HCT116 (cell line): ENCODE data around the gene RHOB.
"Not testable (repeated sequence)": the region's sequence is repeated elsewhere in the genome, so short reads cannot be mapped to it uniquely, and the experiment has no call there.

ENCODE experiments used
- EGR1 ChIP-seq: IDR thresholded peaks from 2 replicates; pipeline ENCODE4 v1.6.1; 2012; ENCODE audit warnings: low read depth
- EZH2 ChIP-seq: fragments of 200-600 bp; sonication (generic); IDR thresholded peaks from 2 replicates; pipeline ENCODE4 v1.6.1; 2017; ENCODE audit warnings: antibody characterized with exemption, mixed run types
- EZH2phosphoT487 ChIP-seq: fragments of 200-600 bp; IDR thresholded peaks from 2 replicates; pipeline ENCODE4 v1.6.1; 2018; ENCODE audit warnings: antibody characterized with exemption, borderline replicate concordance
- POLR2A ChIP-seq: IDR thresholded peaks from 2 replicates; pipeline ENCODE4 v1.7.0; 2011; ENCODE audit warnings: borderline replicate concordance; ENCODE audit not compliant: insufficient read depth, insufficient read length; ENCODE audit errors: extremely low read depth
- POLR2AphosphoS5 ChIP-seq: IDR thresholded peaks from 2 replicates; pipeline ENCODE4 v1.6.1; 2011; ENCODE audit warnings: mild to moderate bottlenecking, low read depth, low read length, moderate library complexity
- RAD21 ChIP-seq: IDR thresholded peaks from 2 replicates; pipeline ENCODE4 v1.6.1; 2012; ENCODE audit warnings: low read depth, mild to moderate bottlenecking
- SIN3A ChIP-seq: IDR thresholded peaks from 2 replicates; pipeline ENCODE4 v1.6.1; 2012; ENCODE audit warnings: low read depth
- TCF7L2 ChIP-seq: IDR thresholded peaks from 2 replicates; pipeline ENCODE4 v1.7.0; 2011; ENCODE audit warnings: borderline replicate concordance, inconsistent platforms; ENCODE audit not compliant: insufficient read depth, insufficient read length; ENCODE audit errors: extremely low read depth
- YY1 ChIP-seq: IDR thresholded peaks from 2 replicates; pipeline ENCODE4 v1.6.1; 2011; ENCODE audit warnings: low read length, low read depth, moderate library complexity, mild to moderate bottlenecking; ENCODE audit not compliant: insufficient replicate concordance; ENCODE audit errors: extremely low read depth
- ZFX ChIP-seq: fragments of 450-650 bp; IDR thresholded peaks from 2 replicates; pipeline ENCODE4 v1.6.1; 2017
- ZNF274 ChIP-seq: fragments of 200-500 bp; sonication (Bioruptor generic); IDR thresholded peaks from 2 replicates; pipeline ENCODE4 v1.6.1; 2014; ENCODE audit warnings: mild to moderate bottlenecking, low read depth, low read length, inconsistent platforms
- TF ChIP-seq, protein P1 (sequence below), 3 experiments: fragments of 200-600 bp in 1 of 3; sonication (generic) in 1 of 3; IDR thresholded peaks in 2 of 3; conservative IDR thresholded peaks in 1 of 3; 2 replicates each; pipeline ENCODE4 v1.5.1; 2012 to 2017; ENCODE audit warnings: low read depth in 2 of 3, low read length in 2 of 3, antibody characterized with exemption in 1 of 3, borderline replicate concordance in 1 of 3, control low read depth in 1 of 3, mild to moderate bottlenecking in 1 of 3, mixed read lengths in 1 of 3, mixed run types in 1 of 3, moderate library complexity in 1 of 3; ENCODE audit not compliant: insufficient read depth in 1 of 3
- TF ChIP-seq, protein P2 (sequence below): IDR thresholded peaks from 2 replicates; pipeline ENCODE4 v1.6.1; 2012; ENCODE audit warnings: low read depth
- TF ChIP-seq, protein P3 (sequence below): IDR thresholded peaks from 2 replicates; pipeline ENCODE4 v1.6.1; 2011; ENCODE audit warnings: mild to moderate bottlenecking, low read length, moderate library complexity; ENCODE audit not compliant: insufficient replicate concordance; ENCODE audit errors: extremely low read depth

DNA sequence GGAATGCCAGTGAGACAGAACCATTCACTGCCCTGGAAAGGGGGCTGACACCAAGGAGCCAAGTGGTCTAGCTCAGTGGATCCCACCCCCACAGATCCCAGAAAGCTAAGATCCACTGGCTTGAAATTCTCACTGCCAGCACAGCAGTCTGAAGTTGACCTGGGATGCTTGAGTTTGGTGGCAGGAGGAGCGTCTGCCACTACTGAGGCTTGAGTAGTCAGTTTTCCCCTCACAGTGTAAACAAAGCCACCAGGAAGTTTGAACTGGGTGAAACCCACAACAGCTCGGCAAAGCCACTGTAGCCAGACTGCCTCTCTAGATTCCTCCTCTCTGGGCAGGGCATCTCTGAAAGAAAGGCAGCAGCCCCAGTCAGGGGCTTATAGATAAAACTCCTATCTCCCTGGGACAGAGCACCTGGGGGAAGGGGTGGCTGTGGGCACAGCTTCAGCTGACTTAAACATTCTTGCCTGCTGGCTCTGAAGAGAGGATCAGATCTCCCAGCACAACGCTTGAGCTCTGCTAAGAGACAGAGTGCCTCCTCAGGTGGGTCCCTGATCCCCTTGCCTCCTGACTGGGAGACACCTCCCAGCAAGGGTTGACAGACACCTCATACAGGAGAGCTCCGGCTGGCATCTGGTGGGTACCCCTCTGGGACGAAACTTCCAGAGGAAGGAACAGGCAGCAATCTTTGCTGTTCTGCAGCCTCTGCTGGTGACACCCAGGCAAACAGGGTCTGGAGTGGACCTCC is 12.0 kb downstream of the RHOB start:
- TF ChIP-seq, protein P1, sequence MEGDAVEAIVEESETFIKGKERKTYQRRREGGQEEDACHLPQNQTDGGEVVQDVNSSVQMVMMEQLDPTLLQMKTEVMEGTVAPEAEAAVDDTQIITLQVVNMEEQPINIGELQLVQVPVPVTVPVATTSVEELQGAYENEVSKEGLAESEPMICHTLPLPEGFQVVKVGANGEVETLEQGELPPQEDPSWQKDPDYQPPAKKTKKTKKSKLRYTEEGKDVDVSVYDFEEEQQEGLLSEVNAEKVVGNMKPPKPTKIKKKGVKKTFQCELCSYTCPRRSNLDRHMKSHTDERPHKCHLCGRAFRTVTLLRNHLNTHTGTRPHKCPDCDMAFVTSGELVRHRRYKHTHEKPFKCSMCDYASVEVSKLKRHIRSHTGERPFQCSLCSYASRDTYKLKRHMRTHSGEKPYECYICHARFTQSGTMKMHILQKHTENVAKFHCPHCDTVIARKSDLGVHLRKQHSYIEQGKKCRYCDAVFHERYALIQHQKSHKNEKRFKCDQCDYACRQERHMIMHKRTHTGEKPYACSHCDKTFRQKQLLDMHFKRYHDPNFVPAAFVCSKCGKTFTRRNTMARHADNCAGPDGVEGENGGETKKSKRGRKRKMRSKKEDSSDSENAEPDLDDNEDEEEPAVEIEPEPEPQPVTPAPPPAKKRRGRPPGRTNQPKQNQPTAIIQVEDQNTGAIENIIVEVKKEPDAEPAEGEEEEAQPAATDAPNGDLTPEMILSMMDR (IDR thresholded peaks at IDR 0.05 in 2 of 3, conservative IDR thresholded peaks at IDR 0.05 in 1 of 3; ENCODE audit: borderline replicate concordance in 1 of 3, insufficient read depth in 1 of 3, low read depth in 2 of 3, low read length in 2 of 3): not testable (repeated sequence)
- not testable (repeated sequence) for TF ChIP-seq EGR1, EZH2, POLR2A, EZH2phosphoT487, ZFX, RAD21, POLR2AphosphoS5, TCF7L2, YY1, SIN3A, ZNF274
- TF ChIP-seq, protein P2, sequence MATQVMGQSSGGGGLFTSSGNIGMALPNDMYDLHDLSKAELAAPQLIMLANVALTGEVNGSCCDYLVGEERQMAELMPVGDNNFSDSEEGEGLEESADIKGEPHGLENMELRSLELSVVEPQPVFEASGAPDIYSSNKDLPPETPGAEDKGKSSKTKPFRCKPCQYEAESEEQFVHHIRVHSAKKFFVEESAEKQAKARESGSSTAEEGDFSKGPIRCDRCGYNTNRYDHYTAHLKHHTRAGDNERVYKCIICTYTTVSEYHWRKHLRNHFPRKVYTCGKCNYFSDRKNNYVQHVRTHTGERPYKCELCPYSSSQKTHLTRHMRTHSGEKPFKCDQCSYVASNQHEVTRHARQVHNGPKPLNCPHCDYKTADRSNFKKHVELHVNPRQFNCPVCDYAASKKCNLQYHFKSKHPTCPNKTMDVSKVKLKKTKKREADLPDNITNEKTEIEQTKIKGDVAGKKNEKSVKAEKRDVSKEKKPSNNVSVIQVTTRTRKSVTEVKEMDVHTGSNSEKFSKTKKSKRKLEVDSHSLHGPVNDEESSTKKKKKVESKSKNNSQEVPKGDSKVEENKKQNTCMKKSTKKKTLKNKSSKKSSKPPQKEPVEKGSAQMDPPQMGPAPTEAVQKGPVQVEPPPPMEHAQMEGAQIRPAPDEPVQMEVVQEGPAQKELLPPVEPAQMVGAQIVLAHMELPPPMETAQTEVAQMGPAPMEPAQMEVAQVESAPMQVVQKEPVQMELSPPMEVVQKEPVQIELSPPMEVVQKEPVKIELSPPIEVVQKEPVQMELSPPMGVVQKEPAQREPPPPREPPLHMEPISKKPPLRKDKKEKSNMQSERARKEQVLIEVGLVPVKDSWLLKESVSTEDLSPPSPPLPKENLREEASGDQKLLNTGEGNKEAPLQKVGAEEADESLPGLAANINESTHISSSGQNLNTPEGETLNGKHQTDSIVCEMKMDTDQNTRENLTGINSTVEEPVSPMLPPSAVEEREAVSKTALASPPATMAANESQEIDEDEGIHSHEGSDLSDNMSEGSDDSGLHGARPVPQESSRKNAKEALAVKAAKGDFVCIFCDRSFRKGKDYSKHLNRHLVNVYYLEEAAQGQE: not testable (repeated sequence)
- TF ChIP-seq, protein P3, sequence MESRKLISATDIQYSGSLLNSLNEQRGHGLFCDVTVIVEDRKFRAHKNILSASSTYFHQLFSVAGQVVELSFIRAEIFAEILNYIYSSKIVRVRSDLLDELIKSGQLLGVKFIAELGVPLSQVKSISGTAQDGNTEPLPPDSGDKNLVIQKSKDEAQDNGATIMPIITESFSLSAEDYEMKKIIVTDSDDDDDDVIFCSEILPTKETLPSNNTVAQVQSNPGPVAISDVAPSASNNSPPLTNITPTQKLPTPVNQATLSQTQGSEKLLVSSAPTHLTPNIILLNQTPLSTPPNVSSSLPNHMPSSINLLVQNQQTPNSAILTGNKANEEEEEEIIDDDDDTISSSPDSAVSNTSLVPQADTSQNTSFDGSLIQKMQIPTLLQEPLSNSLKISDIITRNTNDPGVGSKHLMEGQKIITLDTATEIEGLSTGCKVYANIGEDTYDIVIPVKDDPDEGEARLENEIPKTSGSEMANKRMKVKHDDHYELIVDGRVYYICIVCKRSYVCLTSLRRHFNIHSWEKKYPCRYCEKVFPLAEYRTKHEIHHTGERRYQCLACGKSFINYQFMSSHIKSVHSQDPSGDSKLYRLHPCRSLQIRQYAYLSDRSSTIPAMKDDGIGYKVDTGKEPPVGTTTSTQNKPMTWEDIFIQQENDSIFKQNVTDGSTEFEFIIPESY: not testable (repeated sequence)
